Inferior parietal cortex (tissue), 1 donor: ENCODE data around the gene TMEM143.
"Not testable (repeated sequence)": the region's sequence is repeated elsewhere in the genome, so short reads cannot be mapped to it uniquely, and the experiment has no call there.

ENCODE experiments used
- DNase-seq: peaks from one replicate; pipeline ENCODE4 v3.0.0-alpha.2; 2016; ENCODE audit errors: extremely low spot score

TMEM143 gene

DNA sequence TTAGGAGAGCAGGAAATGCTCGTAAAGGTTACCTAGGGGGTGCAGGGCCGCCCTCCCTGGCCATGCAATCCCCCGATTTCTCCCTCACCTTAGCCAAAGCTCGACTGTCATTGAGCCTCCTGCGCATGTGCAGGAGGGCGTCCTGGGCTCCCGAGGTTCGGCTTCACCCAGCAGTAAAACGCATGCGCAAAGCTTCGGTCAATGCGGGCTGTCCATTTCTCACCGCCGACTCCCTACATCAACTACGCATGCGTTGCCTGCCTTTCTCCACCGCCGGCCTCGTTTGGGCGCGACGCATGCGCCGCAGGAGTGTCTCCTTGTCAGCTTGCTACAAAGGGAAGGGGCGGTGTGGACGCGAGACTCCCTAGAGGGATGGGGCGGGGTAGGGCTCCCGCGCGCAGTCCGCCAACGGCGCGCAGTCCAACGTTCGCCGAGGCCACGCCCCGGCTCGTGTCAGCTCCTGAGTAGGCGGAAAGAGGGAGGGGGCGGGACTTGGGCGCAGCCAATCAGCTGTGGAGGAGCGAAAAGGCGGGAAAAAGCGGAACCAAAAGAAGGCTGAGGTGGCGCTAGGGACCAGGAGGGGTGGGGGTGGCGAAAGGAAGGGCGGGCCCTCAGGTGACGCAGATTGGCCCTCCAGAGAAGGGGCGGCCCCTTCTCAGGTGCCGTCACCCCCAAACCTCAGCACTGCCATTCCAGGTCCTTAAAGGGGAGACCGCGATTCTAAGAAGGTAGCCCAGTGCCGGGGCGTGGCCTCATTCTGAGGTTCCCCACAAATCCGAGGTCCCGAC, at the start of gene TMEM143, which contains the start of gene SYNGR4:
Gene TMEM143 (minus strand): TSS at position 131 of the 788 bp plus-strand sequence. CDS start 20 bp downstream, at position 111.
Gene SYNGR4 (plus strand): TSS at position 558 of the 788 bp plus-strand sequence. CDS start 1,476 bp downstream, outside the sequence.
- DNase-seq, result peak; percentile 100

DNA sequence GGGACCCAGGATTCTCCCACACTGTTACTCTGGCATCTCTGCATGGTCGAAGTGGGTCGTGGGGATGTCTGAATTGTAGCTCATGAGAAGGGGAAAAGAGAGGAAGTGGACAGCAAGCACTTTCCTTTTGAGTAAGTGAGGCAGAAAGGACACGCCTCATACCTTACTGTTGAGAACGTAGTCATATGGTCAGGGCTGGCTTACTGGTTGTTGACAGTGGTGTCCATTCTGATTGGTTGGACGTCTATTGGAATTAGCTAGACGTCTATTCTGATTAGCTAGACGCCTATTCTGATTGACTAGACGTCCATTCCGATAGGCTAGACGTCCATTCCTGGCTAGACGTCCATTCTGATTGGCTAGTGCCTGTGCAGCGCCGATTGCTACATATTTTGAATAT, 42.1 kb upstream of the TMEM143 start:
- DNase-seq, result no peak

DNA sequence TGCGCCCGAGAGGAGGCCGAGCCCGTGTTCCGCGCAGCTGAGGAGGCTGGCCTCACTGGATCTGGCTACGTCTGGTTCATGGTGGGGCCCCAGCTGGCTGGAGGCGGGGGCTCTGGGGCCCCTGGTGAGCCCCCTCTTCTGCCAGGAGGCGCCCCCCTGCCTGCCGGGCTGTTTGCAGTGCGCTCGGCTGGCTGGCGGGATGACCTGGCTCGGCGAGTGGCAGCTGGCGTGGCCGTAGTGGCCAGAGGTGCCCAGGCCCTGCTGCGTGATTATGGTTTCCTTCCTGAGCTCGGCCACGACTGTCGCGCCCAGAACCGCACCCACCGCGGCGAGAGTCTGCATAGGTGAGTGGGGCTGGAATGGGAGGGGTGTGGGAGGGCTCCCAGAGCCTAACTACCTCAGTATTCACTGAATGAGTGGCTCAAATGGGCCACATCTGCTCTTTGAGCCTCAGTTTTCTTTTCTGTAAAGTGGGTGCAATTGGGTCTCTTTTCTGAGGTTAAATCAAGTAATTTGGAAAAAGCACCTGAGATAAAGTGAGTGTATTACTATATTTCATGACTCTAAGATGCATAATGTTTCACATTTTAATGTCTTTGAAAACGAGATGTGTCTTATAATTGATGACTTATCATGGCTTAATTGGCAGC, 41.4 kb upstream of the TMEM143 start:
- no peak for DNase-seq

DNA sequence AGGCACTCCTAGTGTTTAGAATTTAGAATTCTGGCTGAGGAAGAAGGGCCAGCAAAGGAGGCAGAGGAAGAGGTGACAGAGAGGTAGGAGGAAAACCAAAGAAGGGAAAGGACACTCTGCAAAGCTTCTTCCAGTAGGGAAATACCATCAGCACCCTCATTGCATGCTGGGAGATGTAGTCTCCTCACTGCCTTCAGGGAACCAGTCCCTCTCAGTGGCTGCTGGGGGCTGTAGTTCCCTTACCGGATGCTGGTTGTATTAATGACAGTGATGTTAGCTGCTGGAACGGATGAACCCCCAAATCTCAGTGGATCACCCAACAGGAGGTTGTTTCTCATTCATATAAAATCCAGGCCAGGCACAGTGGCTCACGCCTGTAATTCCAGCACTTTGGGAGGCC, 39.9 kb upstream of the TMEM143 start:
- DNase-seq, result peak; percentile 50

DNA sequence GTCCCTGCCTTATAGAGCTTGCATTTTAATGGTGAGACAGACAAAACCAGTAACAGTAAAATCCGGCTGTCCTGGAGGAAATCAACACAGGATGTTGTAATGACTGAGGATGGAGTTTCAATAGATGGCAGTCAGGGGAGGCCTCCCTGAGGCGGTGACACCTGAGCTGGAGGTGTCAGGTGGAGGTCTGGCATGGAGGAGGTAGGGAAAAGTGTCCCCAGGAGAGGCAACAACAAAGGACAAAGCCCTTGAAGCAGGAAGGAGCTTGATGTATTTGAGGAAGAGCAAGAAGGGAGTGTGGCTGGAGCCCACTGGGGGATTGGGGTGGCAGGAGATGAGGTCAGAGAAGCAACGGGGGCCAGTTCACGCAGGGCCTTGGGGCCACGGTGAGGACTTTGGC, 37.5 kb upstream of the TMEM143 start:
- DNase-seq, result no peak

DNA sequence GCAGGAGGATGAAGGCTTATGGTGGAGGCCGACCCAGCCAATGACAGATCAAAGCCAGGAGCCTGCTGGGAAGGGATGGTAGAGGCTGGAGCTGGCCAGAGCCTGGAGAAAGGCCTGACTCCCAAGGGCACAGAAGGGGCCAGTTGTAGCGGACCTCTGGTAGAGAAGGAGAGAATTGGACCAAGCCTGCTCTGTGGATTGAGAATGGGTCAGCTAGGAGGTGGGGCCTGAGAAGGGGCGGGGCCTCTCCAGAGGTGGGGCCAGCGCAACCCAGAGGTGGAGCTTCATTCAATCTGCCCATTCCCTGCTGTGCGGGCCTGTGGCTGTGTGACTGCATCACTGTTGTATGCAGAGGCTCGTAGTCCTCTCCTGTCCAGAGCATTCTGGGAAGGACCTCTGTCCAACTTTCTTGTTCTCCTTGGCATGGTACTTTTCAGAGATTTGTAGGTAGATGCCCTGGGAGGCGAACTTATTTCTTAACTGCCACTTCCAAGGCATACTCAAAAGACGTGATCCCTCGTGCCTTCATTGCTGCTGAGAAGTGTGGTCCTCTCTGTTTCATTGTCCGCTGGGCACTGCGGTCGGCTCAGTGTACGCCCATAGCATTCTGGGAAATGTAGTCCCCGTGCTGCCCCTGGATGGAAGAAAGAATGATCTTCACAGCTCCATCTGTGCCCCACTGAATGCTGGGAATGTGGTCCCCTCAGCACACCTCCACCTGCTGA, 36.4 kb upstream of the TMEM143 start:
- no peak for DNase-seq

DNA sequence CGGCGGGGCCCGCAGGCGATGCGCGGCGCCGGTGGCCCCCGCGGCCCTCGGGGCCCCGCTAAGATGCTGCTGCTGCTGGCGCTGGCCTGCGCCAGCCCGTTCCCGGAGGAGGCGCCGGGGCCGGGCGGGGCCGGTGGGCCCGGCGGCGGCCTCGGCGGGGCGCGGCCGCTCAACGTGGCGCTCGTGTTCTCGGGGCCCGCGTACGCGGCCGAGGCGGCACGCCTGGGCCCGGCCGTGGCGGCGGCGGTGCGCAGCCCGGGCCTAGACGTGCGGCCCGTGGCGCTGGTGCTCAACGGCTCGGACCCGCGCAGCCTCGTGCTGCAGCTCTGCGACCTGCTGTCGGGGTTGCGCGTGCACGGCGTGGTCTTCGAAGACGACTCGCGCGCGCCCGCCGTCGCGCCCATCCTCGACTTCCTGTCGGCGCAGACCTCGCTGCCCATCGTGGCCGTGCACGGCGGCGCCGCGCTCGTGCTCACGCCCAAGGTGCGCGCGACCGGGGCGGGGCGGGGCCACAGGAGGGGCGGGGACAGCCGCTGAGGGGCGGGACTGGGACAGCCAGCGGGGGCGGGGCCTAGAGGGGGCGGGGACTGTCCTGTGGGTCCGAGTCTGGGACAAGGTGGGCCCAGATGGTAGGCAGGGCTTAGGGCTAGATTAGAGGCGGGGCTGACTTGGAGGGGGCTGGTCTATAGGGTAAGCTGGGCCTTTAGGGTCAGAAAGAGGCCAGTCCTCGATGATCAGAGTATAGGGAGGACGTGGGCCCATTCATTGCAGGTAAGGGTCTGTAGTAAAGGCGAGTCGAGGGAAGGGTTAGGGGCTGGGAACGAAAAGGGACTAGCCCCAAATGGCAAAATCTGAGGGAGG, 34.9 kb upstream of the TMEM143 start:
- no peak for DNase-seq

DNA sequence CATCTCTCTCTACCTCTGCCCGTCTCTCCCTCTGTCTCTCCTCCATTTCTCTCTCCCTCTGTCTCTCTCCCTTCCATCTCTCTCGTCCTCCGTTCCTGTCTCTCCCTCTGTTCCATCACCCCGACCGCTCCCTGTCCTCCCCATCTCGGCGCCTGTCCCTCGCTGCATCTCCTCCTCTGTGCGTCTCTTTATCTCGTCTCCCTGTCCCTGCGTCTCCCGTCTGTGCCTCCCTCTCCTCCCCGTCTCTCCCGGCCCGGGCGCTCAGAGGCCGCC, 34.3 kb upstream of the TMEM143 start:
- DNase-seq, result no peak

DNA sequence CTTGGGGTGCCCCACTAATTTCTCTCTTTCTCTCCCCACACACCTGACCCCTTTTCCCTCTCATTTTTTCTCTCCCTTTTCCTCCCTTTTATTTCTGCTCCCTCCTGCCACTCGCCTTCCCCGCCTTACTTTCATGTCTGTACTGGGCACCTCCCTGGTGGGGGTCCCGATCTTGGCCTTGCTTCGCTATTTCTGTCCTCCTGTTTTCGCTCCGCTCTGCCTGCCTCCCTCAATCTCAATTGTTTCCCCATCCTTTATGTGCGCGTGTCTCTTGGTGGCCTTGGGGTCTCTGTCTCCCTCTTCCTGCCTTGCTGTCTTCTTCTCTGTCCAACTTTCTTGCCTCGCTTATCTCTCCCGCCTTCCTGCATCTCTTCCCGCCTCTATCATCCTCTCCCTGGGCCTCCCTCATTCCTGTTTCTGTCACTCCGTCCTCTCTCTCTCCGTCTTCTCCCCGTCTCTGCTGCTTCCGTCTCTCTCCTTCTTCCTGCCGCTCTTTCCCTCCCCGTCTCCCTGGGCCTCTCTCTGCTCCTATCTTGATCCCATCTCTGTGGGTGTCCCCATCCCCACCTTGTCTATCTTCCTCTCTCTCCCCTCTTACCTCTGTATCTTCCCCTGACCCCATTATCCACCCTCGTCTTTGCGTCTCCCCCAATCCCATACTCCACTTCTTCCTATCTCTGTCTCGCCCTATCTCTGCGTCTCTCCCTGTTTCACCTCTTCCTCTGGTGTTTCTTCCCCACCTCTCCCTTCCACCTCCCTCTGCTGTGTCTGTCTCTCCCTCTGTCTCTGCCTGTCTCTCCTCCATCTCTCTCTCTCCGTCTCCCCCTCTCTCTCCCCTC, 33.7 kb upstream of the TMEM143 start:
- no peak for DNase-seq

DNA sequence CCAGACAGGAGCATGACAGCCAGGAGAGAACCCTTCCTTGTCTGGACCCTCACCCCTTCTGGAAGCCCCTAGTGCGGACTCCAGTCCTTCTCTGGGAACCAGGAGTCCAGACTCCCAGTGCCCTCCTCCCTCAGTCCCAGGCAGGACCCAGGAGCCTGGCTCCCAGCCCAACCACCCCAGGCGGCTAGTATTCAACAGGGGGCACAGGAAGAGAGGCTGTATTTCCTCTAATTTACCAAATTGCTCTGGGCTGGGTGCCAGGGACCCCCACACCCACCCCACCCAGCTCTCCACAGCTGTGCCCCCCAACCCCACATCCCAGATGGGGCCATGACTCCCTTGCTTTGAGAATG, 33.1 kb upstream of the TMEM143 start:
- no peak for DNase-seq

DNA sequence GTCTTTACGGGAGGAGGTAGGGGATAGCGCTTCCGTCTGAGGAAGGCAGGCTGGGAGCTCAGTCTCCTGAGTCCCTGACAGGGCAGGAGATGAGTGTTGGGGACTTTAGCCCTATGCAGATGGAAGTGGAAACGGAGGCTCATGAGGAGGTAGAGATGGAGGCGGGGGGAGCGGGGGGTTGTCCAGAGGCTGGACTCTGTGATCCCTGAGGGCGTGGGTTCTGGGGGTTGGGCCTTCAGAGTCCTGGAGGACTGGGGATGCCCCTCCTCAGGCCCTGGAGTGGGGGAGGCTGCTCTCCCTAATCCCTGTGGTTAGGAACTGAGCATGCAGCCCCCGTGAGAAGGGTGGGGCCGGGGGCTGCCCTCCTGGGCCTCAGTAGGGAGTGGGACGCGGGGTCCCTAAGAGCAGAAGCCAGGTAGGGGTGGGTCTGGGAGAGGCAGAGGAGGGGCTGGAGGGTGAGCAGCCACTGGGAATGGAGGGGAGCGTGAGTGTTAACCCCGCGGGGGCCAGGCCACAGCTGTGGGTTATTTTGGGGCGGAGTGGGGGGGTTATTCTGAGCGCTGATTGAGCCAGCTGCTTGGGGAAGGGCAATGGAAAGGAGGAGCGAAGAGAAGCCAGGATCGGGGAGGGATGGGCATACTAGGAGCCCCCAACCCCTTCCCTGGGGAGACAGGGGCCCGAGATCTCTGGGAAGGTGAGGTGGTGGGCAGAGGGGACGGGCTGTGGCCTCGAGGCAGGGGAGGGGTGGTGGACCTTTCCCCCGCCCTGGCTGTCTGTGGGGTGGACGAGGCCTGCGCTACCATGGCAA, 32.5 kb upstream of the TMEM143 start:
- no peak for DNase-seq

DNA sequence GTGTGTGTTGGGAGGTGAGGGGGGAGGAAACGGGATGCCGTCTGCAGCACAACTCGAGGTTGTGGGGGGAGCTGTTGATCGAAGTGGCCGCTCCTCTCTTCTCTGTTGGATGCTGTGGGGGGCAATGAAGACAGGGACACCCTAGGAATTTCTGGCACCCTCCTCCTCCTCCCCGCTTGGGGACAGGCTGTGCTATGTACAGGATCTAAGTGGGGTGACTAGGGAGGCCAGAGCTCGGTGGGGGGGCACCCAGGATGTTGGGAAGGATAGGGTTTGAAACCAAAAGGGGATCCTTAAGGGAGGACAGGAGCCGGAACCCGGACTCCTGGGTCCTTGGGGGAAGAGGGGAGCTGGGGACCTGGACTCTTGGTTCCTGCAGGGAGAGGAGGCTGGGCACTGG, 31.8 kb upstream of the TMEM143 start:
- no peak for DNase-seq

DNA sequence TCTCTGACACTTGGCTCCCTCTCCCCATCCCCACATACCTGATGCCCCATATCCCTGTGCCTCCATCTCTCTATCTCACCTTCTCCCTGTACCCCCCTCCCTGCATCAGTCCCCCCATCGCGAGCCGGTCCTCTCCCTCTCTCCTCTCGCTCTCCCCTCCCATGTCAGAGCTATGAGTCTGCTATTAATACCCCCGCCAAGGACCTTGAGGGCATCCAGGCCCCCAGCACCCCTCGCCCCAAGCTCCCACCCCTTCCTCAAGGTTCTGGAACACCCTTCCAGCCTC, 31.4 kb upstream of the TMEM143 start:
- no peak for DNase-seq

DNA sequence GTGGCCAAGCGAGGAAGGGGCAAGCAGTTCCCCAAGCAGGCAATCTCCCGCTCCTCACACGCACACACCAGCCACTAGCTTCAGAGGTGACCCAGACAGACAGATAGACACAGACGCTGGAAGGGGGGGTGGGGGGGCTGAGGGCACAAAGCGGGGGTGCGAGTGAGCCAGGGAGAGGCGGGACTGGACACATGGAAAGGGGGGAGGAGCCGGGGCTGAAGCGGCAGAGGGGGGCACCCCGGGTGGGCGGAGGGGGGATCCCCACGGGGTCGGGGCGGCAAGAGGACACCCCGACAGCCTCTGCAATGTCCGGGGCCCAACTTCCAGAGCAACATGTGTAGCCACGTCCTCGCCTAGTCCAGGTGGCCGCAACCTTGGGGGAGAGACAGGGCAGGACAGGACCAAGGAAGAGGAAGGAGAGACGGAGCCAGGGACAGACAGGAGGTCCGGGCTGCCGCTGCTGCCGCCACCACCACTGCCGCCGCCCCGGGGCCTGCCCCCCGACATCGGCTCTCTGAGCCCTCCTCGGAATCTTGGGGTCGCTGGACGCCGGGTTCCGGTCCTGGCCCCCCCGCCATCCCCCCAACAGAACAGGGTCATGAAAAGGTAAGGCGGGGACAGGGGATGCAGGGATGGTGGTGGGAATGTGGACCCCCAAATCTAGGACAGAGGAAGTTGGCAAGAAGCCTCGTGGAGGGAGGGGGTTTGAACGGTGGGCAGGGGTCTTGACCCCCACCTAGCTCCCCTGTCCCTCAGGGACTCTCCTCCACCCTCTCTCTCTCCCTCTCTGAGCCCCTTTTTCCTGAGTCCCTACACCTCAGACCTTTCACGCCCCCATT, 30.8 kb upstream of the TMEM143 start:
- DNase-seq, result no peak

DNA sequence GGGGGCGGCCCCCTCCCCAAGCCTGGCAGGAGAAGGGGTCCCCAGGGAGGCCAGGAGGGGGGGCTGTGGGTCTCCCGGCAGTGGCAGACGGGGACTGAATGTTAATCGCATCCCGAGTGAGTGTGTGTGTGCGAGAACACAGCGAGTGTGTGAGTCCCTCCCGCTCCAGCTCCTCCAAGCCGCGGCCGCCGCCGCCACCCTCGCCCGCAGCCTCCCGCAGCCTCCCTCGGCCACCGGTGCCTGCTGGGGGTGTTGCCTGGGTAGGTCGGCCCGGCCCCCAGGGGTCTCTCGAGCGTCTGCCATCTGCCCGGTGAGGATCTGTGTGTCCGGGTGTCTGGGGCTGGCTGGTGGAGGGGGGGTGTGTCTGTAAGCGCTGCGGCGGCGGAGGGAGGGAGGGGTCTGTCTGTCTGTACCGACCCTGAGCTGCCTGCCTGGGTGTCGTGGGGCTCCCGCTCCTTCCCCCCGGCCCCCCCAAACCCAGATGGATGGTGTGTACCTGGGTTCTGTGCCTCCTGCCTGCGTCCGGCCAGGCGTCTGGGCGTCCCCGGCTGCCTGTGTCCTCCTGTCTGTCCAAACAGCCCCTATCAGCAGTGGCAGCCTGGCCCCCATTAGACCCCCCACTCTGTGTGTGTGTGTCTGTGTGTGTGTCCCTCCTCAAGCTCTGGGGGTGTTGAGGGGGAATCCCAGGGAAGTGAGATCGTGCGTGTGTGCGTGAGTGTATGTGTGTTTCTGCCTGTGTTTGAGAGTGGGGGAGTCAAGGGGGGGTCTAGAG, 30.0 kb upstream of the TMEM143 start, which contains the start of gene GRIN2D:
Gene GRIN2D (plus strand): TSS at position 110 of the 772 bp plus-strand sequence. CDS start 4,725 bp downstream, outside the sequence.
- no peak for DNase-seq

DNA sequence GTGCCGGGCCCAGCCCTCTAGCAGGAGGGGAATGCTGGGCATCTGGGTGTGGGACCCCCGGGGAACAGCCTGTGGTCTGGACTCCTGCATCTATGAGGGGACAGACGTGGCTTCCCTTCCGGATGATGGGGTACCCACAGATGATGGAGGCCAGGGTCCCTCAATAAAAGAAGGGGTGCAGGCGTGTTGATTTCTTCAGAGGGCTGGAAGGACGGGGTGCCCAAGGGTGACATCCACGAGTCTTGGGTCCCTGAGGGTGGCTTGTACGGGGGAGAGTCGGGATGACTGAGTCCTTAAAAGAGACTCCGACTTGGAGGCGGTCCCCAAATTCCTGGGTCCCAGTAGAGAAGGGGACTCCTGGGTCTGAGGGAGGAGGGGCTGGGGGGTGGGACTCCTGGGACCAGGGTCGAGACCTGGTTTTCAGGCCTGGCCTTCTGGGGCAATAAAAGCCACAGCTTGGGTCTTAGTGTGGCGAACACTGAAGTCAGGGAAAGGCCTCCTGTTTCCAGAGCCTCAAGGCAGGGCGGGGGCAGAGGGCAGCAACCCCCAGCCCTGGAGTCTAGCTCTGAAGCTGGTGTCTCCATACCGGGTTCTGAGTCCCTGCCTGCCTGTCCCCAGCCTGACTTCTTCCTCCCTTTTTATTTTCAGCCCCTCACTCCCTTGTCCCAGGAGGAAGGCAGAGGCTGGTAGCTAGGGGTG, 29.3 kb upstream of the TMEM143 start:
- DNase-seq, result no peak

DNA sequence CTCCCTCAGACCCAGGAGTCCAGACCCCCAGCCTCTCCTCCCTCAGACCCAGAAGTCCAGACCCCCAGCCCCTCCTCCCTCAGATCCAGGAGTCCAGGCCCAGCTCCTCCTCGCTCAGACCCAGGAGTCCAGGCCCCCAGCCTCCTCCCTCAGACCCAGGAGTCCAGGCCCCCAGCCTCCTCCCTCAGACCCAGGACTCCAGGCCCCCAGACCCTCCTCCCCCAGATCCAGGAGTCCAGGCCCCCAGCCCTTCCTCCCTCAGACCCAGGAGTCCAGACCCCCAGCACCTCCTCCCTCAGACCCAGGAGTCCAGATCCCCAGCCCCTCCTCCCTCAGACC, 28.2 kb upstream of the TMEM143 start:
- DNase-seq, result not testable (repeated sequence)
